ENCODE measurements around the gene CKAP5. TPM values are rescaled to one million over a fixed set of nuclear protein-coding genes. Genes with fewer than 3 reads are reported as not detected.

Gene CKAP5
- total RNA-seq, 3 donors from 2014 or later (not counting 1 experiment from before 2014, with no cell fraction given) = 39.1 to 63.7 (median 46.3) TPM

- H3K27me3 ChIP-seq (ENCODE audit: control insufficient read depth, insufficient read depth, low read length) = no peaks in the 10 kb centered on the region
- H3K27ac Mint-ChIP-seq = no peak overlapping the region
- TF ChIP-seq CTCF (IDR thresholded peaks at IDR 0.05) = no peak
- no peak for ATAC-seq
- H3K4me1 ChIP-seq (ENCODE audit: control insufficient read depth, insufficient read depth, low read length) = no peaks in the 10 kb centered on the region
- WGBS (ENCODE audit: insufficient coverage) = 93% methylated on average over 24 of the region's 24 CpGs
- H3K36me3 Mint-ChIP-seq = no peaks in the 10 kb centered on the region
- H3K4me3 ChIP-seq (ENCODE audit: low read length) = no peak overlapping the region
- no peaks in the 10 kb centered on the region for H3K9me3 Mint-ChIP-seq
- no peaks in the 10 kb centered on the region for H3K27me3 Mint-ChIP-seq (ENCODE audit: low read depth in 2 of 2)
- no peak overlapping the region for H3K4me3 Mint-ChIP-seq
- no peaks in the 10 kb centered on the region for H3K36me3 ChIP-seq (ENCODE audit: control insufficient read depth, insufficient read depth, low read length)
- H3K9me3 ChIP-seq (ENCODE audit: control insufficient read depth, insufficient read depth, low read length) = no peaks in the 10 kb centered on the region
- intact Hi-C loops (cut with micrococcal nuclease) = no loop called here
- no peaks in the 10 kb centered on the region for H3K4me1 Mint-ChIP-seq
- no peak for DNase-seq
- H3K27ac ChIP-seq (ENCODE audit: low read length) = no peak overlapping the region
Measured at GRCh38 chr11:46729110-46730027, 116.7 kb downstream of the CKAP5 start.

DNA sequence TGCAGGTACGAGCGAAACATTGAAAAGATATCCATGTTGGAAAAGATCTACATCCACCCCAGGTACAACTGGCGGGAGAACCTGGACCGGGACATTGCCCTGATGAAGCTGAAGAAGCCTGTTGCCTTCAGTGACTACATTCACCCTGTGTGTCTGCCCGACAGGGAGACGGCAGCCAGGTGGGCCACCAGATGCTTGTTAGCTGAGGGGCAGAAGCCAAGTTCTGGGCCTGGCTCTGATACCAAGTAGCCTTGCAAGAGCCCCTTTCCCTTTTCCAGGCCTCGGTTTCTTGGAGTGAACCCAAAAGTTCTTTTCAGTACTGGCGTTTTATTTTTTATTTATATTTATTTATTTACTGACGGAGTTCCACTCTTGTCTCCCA is 117.4 kb downstream of the CKAP5 start:
- Mint-ChIP-seq H3K27me3 (ENCODE audit: low read depth in 2 of 2) (no peaks in the 10 kb centered on the region), H3K4me3 (no peak overlapping the region), H3K4me1 (no peaks in the 10 kb centered on the region), H3K27ac (no peak overlapping the region), H3K9me3 (no peaks in the 10 kb centered on the region), H3K36me3 (no peaks in the 10 kb centered on the region)
- WGBS (ENCODE audit: insufficient coverage) = 95% methylated on average over 7 of the region's 9 CpGs
- Histone ChIP-seq H3K36me3 (ENCODE audit: control insufficient read depth, insufficient read depth, low read length) (no peaks in the 10 kb centered on the region), H3K27me3 (ENCODE audit: control insufficient read depth, insufficient read depth, low read length) (no peaks in the 10 kb centered on the region), H3K27ac (ENCODE audit: low read length) (no peak overlapping the region), H3K4me3 (ENCODE audit: low read length) (no peak overlapping the region), H3K4me1 (ENCODE audit: control insufficient read depth, insufficient read depth, low read length) (no peaks in the 10 kb centered on the region), H3K9me3 (ENCODE audit: control insufficient read depth, insufficient read depth, low read length) (no peaks in the 10 kb centered on the region)
- DNase-seq = no peak
- no peak for TF ChIP-seq CTCF (IDR thresholded peaks at IDR 0.05)
- intact Hi-C loops (cut with micrococcal nuclease) = no loop called here
- ATAC-seq = no peak

DNA sequence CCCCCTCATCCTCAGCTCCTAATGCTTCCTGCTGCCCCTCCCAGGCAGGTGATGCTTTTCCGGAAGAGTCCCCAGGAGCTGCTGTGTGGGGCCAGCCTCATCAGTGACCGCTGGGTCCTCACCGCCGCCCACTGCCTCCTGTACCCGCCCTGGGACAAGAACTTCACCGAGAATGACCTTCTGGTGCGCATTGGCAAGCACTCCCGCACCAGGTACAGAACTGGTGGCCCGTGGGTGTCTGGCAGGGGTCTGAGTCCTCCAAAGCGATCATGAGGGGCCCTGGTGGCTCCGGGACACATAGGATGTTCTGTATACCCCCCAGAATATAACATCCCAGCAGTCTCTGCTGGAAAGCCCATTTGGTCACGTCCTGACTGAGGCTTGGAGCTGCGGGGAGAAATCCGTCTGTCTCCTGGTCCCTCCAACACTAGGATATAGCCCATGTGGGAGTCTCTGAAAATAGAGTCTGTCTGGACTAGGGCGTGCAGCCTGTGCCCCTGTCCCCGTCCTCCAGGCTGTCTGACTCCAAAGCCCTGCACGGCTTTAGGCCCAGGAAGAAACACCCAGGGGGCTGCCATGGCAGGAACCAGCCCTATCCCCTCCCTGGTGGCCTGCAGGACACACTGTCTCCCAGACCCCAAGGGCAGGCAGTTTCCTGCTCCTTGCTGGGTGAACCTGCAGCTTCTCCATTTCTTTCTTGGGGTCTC is 118.0 kb downstream of the CKAP5 start:
- no peaks in the 10 kb centered on the region for H3K36me3 Mint-ChIP-seq
- no peak for ATAC-seq
- 88% methylated on average over 17 of the region's 17 CpGs for whole genome bisulfite sequencing (ENCODE audit: insufficient coverage)
- no peaks in the 10 kb centered on the region for H3K9me3 Mint-ChIP-seq
- no peak overlapping the region for H3K4me3 Mint-ChIP-seq
- no peak for TF ChIP-seq CTCF (IDR thresholded peaks at IDR 0.05)
- no peak overlapping the region for H3K4me3 ChIP-seq (ENCODE audit: low read length)
- H3K9me3 ChIP-seq (ENCODE audit: control insufficient read depth, insufficient read depth, low read length) = no peaks in the 10 kb centered on the region
- intact Hi-C loops (cut with micrococcal nuclease) = no loop called here
- H3K4me1 ChIP-seq (ENCODE audit: control insufficient read depth, insufficient read depth, low read length) = no peaks in the 10 kb centered on the region
- DNase-seq = no peak
- no peaks in the 10 kb centered on the region for H3K27me3 ChIP-seq (ENCODE audit: control insufficient read depth, insufficient read depth, low read length)
- H3K27me3 Mint-ChIP-seq (ENCODE audit: low read depth in 2 of 2) = no peaks in the 10 kb centered on the region
- H3K27ac Mint-ChIP-seq = no peak overlapping the region
- no peak overlapping the region for H3K27ac ChIP-seq (ENCODE audit: low read length)
- no peaks in the 10 kb centered on the region for H3K36me3 ChIP-seq (ENCODE audit: control insufficient read depth, insufficient read depth, low read length)
- no peaks in the 10 kb centered on the region for H3K4me1 Mint-ChIP-seq

All from natural killer cell (primary cell).